Cardiac muscle cell (in vitro differentiated cells and primary cell): ENCODE data around the gene TBX20. TPM values are rescaled to one million over a fixed set of nuclear protein-coding genes. Genes with fewer than 3 reads are reported as not detected.

ENCODE experiments used
- DNase-seq, 2 donors: peaks; one replicate each; pipeline versions ENCODE4 v3.0.0 to v3.0.0-alpha.2; 2010 to 2017; ENCODE audit warnings: low read depth in 1 of 2, low spot score in 1 of 2
- H3K27ac ChIP-seq: fragments of 200-600 bp; sonication (generic); 2 replicates; pipeline ENCODE4 v1.5.1; 2016
- H3K27me3 ChIP-seq: fragments of 200-600 bp; sonication (generic); 2 replicates; pipeline ENCODE4 v1.6.0; 2016; ENCODE audit warnings: control low read depth
- H3K36me3 ChIP-seq: fragments of 200-600 bp; sonication (generic); 2 replicates; pipeline ENCODE4 v1.5.1; 2016; ENCODE audit warnings: control low read depth
- H3K4me1 ChIP-seq: fragments of 200-600 bp; sonication (generic); 2 replicates; pipeline ENCODE4 v1.8.1; 2017; ENCODE audit warnings: low read depth, mild to moderate bottlenecking, mixed run types
- H3K4me3 ChIP-seq: fragments of 200-600 bp; sonication (generic); 2 replicates; pipeline ENCODE4 v1.5.1; 2016; ENCODE audit warnings: mild to moderate bottlenecking
- H3K9me3 ChIP-seq: fragments of 200-600 bp; sonication (generic); 2 replicates; pipeline ENCODE4 v1.5.1; 2017; ENCODE audit warnings: low read depth, mild to moderate bottlenecking, control low read depth
- polyA plus RNA-seq: library from polyadenylated mRNA; unstranded; fragments of >200 nt; fragmentation: Nextera tagmentation; extraction: Ambion mirVana; gene quantifications from 2 replicates; pipeline ENCODE4 v1.2.1, GENCODE V29; 2016
- total RNA-seq: library from RNA; depleted of rRNA; stranded (reverse); fragments of >200 nt; gene quantifications from 2 replicates; pipeline ENCODE4 v1.2.3, GENCODE V29; 2016
- TF ChIP-seq, protein P1 (sequence below): IDR thresholded peaks from 2 replicates; pipeline ENCODE4 v1.5.1; 2012; ENCODE audit warnings: low read depth, mild to moderate bottlenecking, low read length

TBX20 gene
- total and polyA plus RNA-seq, 2 experiments from 2014 or later, result 25.0 to 482 TPM

DNA sequence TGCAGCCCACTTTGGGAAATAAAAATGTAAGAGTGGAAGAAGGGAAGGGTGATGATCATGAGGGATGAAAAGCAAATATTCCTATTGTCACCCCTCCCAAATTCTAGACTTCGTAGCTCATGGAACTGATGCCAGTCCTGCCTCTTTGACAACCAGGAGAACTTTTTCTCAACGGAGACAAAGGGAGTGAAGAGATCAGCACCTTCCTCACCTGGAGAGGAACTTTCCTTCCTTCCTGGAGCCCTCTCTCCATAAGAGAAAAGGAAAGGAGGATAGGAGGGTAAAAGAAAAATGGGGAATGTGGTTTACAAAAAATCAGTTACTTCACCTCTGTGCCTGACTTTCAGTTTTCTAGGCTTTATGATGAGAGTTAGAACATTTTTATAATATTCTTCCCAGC lies 3.4 kb downstream of the TBX20 start:
- H3K27ac ChIP-seq, result peak overlapping the region; percentile 95
- no peaks in the 10 kb centered on the region for H3K9me3 ChIP-seq
- H3K36me3 ChIP-seq, result peaks cover 28% of the 10 kb centered on the region
- peaks cover 9% of the 10 kb centered on the region for H3K27me3 ChIP-seq
- peak overlapping the region; percentile 86 for H3K4me3 ChIP-seq
- TF ChIP-seq, protein P1, sequence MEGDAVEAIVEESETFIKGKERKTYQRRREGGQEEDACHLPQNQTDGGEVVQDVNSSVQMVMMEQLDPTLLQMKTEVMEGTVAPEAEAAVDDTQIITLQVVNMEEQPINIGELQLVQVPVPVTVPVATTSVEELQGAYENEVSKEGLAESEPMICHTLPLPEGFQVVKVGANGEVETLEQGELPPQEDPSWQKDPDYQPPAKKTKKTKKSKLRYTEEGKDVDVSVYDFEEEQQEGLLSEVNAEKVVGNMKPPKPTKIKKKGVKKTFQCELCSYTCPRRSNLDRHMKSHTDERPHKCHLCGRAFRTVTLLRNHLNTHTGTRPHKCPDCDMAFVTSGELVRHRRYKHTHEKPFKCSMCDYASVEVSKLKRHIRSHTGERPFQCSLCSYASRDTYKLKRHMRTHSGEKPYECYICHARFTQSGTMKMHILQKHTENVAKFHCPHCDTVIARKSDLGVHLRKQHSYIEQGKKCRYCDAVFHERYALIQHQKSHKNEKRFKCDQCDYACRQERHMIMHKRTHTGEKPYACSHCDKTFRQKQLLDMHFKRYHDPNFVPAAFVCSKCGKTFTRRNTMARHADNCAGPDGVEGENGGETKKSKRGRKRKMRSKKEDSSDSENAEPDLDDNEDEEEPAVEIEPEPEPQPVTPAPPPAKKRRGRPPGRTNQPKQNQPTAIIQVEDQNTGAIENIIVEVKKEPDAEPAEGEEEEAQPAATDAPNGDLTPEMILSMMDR, result no peak
- peaks cover 28% of the 10 kb centered on the region for H3K4me1 ChIP-seq
- DNase-seq, result no peak

GRCh38 chr7:35249537-35249907 lies 4.4 kb downstream of the TBX20 start:
- Histone ChIP-seq H3K9me3 (no peaks in the 10 kb centered on the region), H3K27ac (peak overlapping the region; percentile 95), H3K4me3 (peak overlapping the region; percentile 86), H3K36me3 (peaks cover 37% of the 10 kb centered on the region), H3K4me1 (peaks cover 30% of the 10 kb centered on the region), H3K27me3 (peaks cover 2% of the 10 kb centered on the region)
- TF ChIP-seq, protein P1, result no peak
- DNase-seq, result peak; percentile 42 to 53

GRCh38 chr7:35248576-35249536 lies 5.0 kb downstream of the TBX20 start:
- H3K4me3 ChIP-seq, result peak overlapping the region; percentile 86

GRCh38 chr7:35246819-35247218 lies 7.1 kb downstream of the TBX20 start:
- peak overlapping the region; percentile 86 for H3K4me3 ChIP-seq
- peak in 1 of 2 donors; percentile 77 for DNase-seq
- H3K9me3 ChIP-seq, result no peaks in the 10 kb centered on the region
- peaks cover 44% of the 10 kb centered on the region for H3K4me1 ChIP-seq
- TF ChIP-seq, protein P1, result no peak
- H3K27me3 ChIP-seq, result no peaks in the 10 kb centered on the region
- H3K36me3 ChIP-seq, result peaks cover 64% of the 10 kb centered on the region
- H3K27ac ChIP-seq, result peak overlapping the region; percentile 64

More at GRCh38 chr7:35248576-35249536, 5.0 kb downstream of the TBX20 start:
- H3K4me1 ChIP-seq, result peaks cover 36% of the 10 kb centered on the region
- peak overlapping the region; percentile 95 for H3K27ac ChIP-seq
- peak in 1 of 2 donors; percentile 41 for DNase-seq
- peaks cover 44% of the 10 kb centered on the region for H3K36me3 ChIP-seq
- no peaks in the 10 kb centered on the region for H3K9me3 ChIP-seq
- TF ChIP-seq, protein P1, result no peak
- H3K27me3 ChIP-seq, result no peaks in the 10 kb centered on the region

GRCh38 chr7:35241884-35242283 lies 12.0 kb downstream of the TBX20 start:
- Histone ChIP-seq H3K27me3 (no peaks in the 10 kb centered on the region), H3K36me3 (peaks cover 87% of the 10 kb centered on the region), H3K27ac (peak overlapping the region; percentile 50), H3K4me3 (no peak overlapping the region), H3K9me3 (no peaks in the 10 kb centered on the region), H3K4me1 (peaks cover 30% of the 10 kb centered on the region)
- no peak for DNase-seq
- TF ChIP-seq, protein P1, result no peak
